Tibial artery (tissue), 4 donors: ENCODE measurements around the gene FCSK.

Experiments used
- DNase-seq, 2 donors: peaks; one replicate each; pipeline ENCODE4 v3.0.0-alpha.2; 2019
- H3K27ac ChIP-seq, 2 donors: fragments of 200-600 bp; sonication (generic) in 1 of 2; 1 replicate in 1 of 2; 2 replicates in 1 of 2; pipeline ENCODE4 v1.5.1; 2018 to 2019; ENCODE audit warnings: mild to moderate bottlenecking in 1 of 2
- H3K27me3 ChIP-seq, 2 donors: fragments of 200-600 bp; sonication (generic) in 1 of 2; one replicate each; pipeline versions ENCODE4 v1.5.1 to v1.6.0; 2016 to 2019
- H3K36me3 ChIP-seq, 3 donors: fragments of 200-600 bp; sonication (generic) in 2 of 3; one replicate each; pipeline ENCODE4 v1.5.1; 2016 to 2019; ENCODE audit warnings: mild to moderate bottlenecking in 2 of 3
- H3K4me1 ChIP-seq, 4 donors: fragments of 200-600 bp; sonication (generic) in 2 of 4; 1 replicate in 3 of 4; 2 replicates in 1 of 4; pipeline ENCODE4 v1.5.1; 2016 to 2019
- H3K4me3 ChIP-seq, 2 donors: fragments of 200-600 bp; sonication (generic) in 1 of 2; 1 replicate in 1 of 2; 2 replicates in 1 of 2; pipeline ENCODE4 v1.5.1; 2018 to 2019; ENCODE audit warnings: mild to moderate bottlenecking in 2 of 2
- H3K9me3 ChIP-seq, 3 donors: fragments of 200-600 bp; sonication (generic) in 1 of 3; one replicate each; pipeline ENCODE4 v1.5.1; 2016 to 2019
- CTCF ChIP-seq, 2 experiments: fragments of 200-600 bp in 1 of 2; fragments of 450-650 bp in 1 of 2; IDR thresholded peaks; one replicate each; pipeline ENCODE4 v1.5.1; 2017 to 2019; ENCODE audit warnings: antibody characterized with exemption in 2 of 2, mild to moderate bottlenecking in 1 of 2, moderate library complexity in 1 of 2
- intact Hi-C: fragments of 100-400 bp; cut with DNase I; formaldehyde crosslinking; loops from one replicate; pipeline ENCODE4 v1.15.0; 2023; ENCODE audit warnings: low total_unique reads

Gene FCSK

GRCh38 chr16:70467113-70467512, 12.7 kb downstream of the FCSK start:
- Histone ChIP-seq H3K4me3 (no peak overlapping the region), H3K4me1 (no peaks in the 10 kb centered on the region), H3K27ac (no peak overlapping the region), H3K36me3 (peaks cover 34 to 89% (median 63%) of the 10 kb centered on the region in 3 donors), H3K27me3 (no peaks in the 10 kb centered on the region), H3K9me3 (no peaks in the 10 kb centered on the region)
- intact Hi-C loops, result no loop called here
- no peak for TF ChIP-seq CTCF (IDR thresholded peaks at IDR 0.05)
- DNase-seq, result no peak

GRCh38 chr16:70467608-70468007, 13.2 kb downstream of the FCSK start:
- DNase-seq, result no peak
- H3K4me3 ChIP-seq, result no peak overlapping the region
- intact Hi-C loops, result no loop called here
- no peak overlapping the region for H3K27ac ChIP-seq
- H3K4me1 ChIP-seq, result no peaks in the 10 kb centered on the region
- H3K9me3 ChIP-seq, result no peaks in the 10 kb centered on the region
- H3K36me3 ChIP-seq, result peaks cover 34 to 94% (median 68%) of the 10 kb centered on the region in 3 donors
- TF ChIP-seq CTCF (IDR thresholded peaks at IDR 0.05), result no peak
- H3K27me3 ChIP-seq, result no peaks in the 10 kb centered on the region

- DNase-seq, result no peak
Measured at GRCh38 chr16:70468776-70469525, 14.6 kb downstream of the FCSK start.

GRCh38 chr16:70470141-70470926, 15.9 kb downstream of the FCSK start:
- H3K27ac ChIP-seq, result no peak overlapping the region
- H3K36me3 ChIP-seq, result peaks cover 25 to 97% (median 77%) of the 10 kb centered on the region in 3 donors
- no peak for DNase-seq
- H3K9me3 ChIP-seq, result no peaks in the 10 kb centered on the region
- intact Hi-C loops, result no loop called here
- no peaks in the 10 kb centered on the region for H3K4me1 ChIP-seq
- TF ChIP-seq CTCF (IDR thresholded peaks at IDR 0.05), result no peak
- no peak overlapping the region for H3K4me3 ChIP-seq
- no peaks in the 10 kb centered on the region for H3K27me3 ChIP-seq

More at GRCh38 chr16:70468776-70469525, 14.6 kb downstream of the FCSK start:
- no peaks in the 10 kb centered on the region for H3K27me3 ChIP-seq
- intact Hi-C loops, result no loop called here
- H3K4me1 ChIP-seq, result no peaks in the 10 kb centered on the region
- no peak overlapping the region for H3K27ac ChIP-seq
- peaks cover 32 to 97% (median 72%) of the 10 kb centered on the region in 3 donors for H3K36me3 ChIP-seq
- no peaks in the 10 kb centered on the region for H3K9me3 ChIP-seq
- no peak for TF ChIP-seq CTCF (IDR thresholded peaks at IDR 0.05)
- no peak overlapping the region for H3K4me3 ChIP-seq

GRCh38 chr16:70470927-70471341, 16.5 kb downstream of the FCSK start:
- peaks cover 29 to 97% (median 79%) of the 10 kb centered on the region in 3 donors for H3K36me3 ChIP-seq

More at GRCh38 chr16:70470927-70471341, 16.5 kb downstream of the FCSK start:
- no peak for DNase-seq
- H3K27me3 ChIP-seq, result no peaks in the 10 kb centered on the region
- H3K9me3 ChIP-seq, result no peaks in the 10 kb centered on the region
- no peak overlapping the region for H3K27ac ChIP-seq
- TF ChIP-seq CTCF (IDR thresholded peaks at IDR 0.05), result peak in 1 of 2 experiments; percentile 20
- H3K4me1 ChIP-seq, result no peaks in the 10 kb centered on the region
- H3K4me3 ChIP-seq, result no peak overlapping the region
- intact Hi-C loops, result no loop called here
